Measurements from ENCODE around the gene GRB7. TPM values are rescaled to one million over a fixed set of nuclear protein-coding genes. Genes with fewer than 3 reads are reported as not detected.

GRB7 gene
- total RNA-seq, 2 donors from 2014 or later = 25.4 to 39.9 TPM

GRCh38 chr17:39774047-39774446 lies 36.3 kb downstream of the GRB7 start:
- Histone ChIP-seq H3K4me3 (no peak overlapping the region), H3K9me3 (no peaks in the 10 kb centered on the region), H3K27me3 (no peaks in the 10 kb centered on the region), H3K4me1 (no peaks in the 10 kb centered on the region), H3K27ac (no peak overlapping the region), H3K36me3 (replicated peaks in 1 of 2; ENCODE audit: insufficient read depth in 1 of 2, low read depth in 2 of 2) (no peaks in the 10 kb centered on the region)
- DNase-seq = no peak
- 80 to 87% methylated on average over 4 of the region's 4 CpGs for WGBS, 2 donors
- ATAC-seq = no peak
- intact Hi-C loops (cut with DNase I) = no loop called here
- TF ChIP-seq, protein P1, sequence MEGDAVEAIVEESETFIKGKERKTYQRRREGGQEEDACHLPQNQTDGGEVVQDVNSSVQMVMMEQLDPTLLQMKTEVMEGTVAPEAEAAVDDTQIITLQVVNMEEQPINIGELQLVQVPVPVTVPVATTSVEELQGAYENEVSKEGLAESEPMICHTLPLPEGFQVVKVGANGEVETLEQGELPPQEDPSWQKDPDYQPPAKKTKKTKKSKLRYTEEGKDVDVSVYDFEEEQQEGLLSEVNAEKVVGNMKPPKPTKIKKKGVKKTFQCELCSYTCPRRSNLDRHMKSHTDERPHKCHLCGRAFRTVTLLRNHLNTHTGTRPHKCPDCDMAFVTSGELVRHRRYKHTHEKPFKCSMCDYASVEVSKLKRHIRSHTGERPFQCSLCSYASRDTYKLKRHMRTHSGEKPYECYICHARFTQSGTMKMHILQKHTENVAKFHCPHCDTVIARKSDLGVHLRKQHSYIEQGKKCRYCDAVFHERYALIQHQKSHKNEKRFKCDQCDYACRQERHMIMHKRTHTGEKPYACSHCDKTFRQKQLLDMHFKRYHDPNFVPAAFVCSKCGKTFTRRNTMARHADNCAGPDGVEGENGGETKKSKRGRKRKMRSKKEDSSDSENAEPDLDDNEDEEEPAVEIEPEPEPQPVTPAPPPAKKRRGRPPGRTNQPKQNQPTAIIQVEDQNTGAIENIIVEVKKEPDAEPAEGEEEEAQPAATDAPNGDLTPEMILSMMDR (IDR thresholded peaks at IDR 0.05) = no peak
- no peak for TF ChIP-seq POLR2A (IDR thresholded peaks at IDR 0.05)

- no peak for ATAC-seq
- Histone ChIP-seq H3K4me1 (no peaks in the 10 kb centered on the region), H3K9me3 (no peaks in the 10 kb centered on the region), H3K36me3 (replicated peaks in 1 of 2; ENCODE audit: insufficient read depth in 1 of 2, low read depth in 2 of 2) (no peaks in the 10 kb centered on the region), H3K27ac (no peak overlapping the region), H3K27me3 (no peaks in the 10 kb centered on the region), H3K4me3 (no peak overlapping the region)
- TF ChIP-seq, protein P1 (IDR thresholded peaks at IDR 0.05) = no peak
- TF ChIP-seq POLR2A (IDR thresholded peaks at IDR 0.05) = no peak
- 62 to 70% methylated on average over 2 of the region's 2 CpGs for WGBS, 2 donors
- no peak for DNase-seq
- intact Hi-C loops (cut with DNase I) = no loop called here
These were observed 37.3 kb downstream of the GRB7 start for GRCh38 chr17:39775031-39775430.

- H3K27ac ChIP-seq = no peak overlapping the region
These were observed 38.5 kb downstream of the GRB7 start for GRCh38 chr17:39776252-39776651.

GRCh38 chr17:39777534-39778365 lies 40.0 kb downstream of the GRB7 start:
- no peaks in the 10 kb centered on the region for H3K36me3 ChIP-seq (replicated peaks in 1 of 2; ENCODE audit: insufficient read depth in 1 of 2, low read depth in 2 of 2)
- WGBS, 2 donors = 56 to 59% methylated on average over 11 of the region's 11 CpGs
- no peaks in the 10 kb centered on the region for H3K27me3 ChIP-seq
- no peaks in the 10 kb centered on the region for H3K9me3 ChIP-seq
- ATAC-seq (no peak), DNase-seq (no peak)
- H3K4me3 ChIP-seq = no peak overlapping the region
- TF ChIP-seq POLR2A (IDR thresholded peaks at IDR 0.05) = no peak
- TF ChIP-seq, protein P1 (IDR thresholded peaks at IDR 0.05) = no peak
- intact Hi-C loops (cut with DNase I) = no loop called here
- peaks cover 12% of the 10 kb centered on the region for H3K4me1 ChIP-seq
- no peak overlapping the region for H3K27ac ChIP-seq

More at GRCh38 chr17:39776252-39776651, 38.5 kb downstream of the GRB7 start:
- H3K4me1 ChIP-seq = no peaks in the 10 kb centered on the region
- ATAC-seq (no peak), DNase-seq (no peak)
- H3K9me3 ChIP-seq = no peaks in the 10 kb centered on the region
- intact Hi-C loops (cut with DNase I) = no loop called here
- TF ChIP-seq POLR2A (IDR thresholded peaks at IDR 0.05) = no peak
- TF ChIP-seq, protein P1 (IDR thresholded peaks at IDR 0.05) = no peak
- H3K27me3 ChIP-seq = no peaks in the 10 kb centered on the region
- no peaks in the 10 kb centered on the region for H3K36me3 ChIP-seq (replicated peaks in 1 of 2; ENCODE audit: insufficient read depth in 1 of 2, low read depth in 2 of 2)
- H3K4me3 ChIP-seq = no peak overlapping the region
